NCI-H446 (cell line): Measurements from ENCODE around the gene CCER1.

ENCODE experiments used
- DNase-seq, 2 experiments: peaks; one replicate each; lab custom pipeline; 2025; lab: John Stamatoyannopoulos, UW

CCER1 gene

DNA sequence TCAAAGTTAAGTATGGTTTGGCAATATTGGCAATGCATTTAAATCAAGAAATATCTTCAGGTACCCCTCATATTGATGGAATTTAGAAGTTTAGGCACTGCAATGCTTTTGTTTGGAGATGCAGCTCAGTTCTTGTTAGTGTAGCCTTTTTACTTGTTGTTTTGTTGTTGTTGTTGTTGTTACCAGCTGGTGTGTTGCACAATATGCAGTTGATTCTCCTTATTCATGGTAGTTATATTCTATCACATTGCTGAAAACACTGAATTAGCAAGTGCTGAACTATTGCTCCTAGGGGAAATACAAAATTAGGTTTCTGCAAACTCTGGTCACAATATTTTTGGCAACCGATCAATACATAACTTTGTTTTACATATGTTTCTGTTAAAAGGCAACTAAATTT lies 34.8 kb downstream of the CCER1 start:
- DNase-seq = no peak

- no peak for DNase-seq
Measured at GRCh38 chr12:90917431-90917830, 37.5 kb downstream of the CCER1 start.

GRCh38 chr12:90916516-90916915 lies 38.5 kb downstream of the CCER1 start:
- no peak for DNase-seq

- no peak for DNase-seq
Measured at GRCh38 chr12:90915353-90915752, 39.6 kb downstream of the CCER1 start.

- DNase-seq = no peak
Measured at GRCh38 chr12:90910958-90911357, 44.0 kb downstream of the CCER1 start.

GRCh38 chr12:90909069-90909770 lies 45.8 kb downstream of the CCER1 start:
- DNase-seq = peak; percentile 41 to 70

DNA sequence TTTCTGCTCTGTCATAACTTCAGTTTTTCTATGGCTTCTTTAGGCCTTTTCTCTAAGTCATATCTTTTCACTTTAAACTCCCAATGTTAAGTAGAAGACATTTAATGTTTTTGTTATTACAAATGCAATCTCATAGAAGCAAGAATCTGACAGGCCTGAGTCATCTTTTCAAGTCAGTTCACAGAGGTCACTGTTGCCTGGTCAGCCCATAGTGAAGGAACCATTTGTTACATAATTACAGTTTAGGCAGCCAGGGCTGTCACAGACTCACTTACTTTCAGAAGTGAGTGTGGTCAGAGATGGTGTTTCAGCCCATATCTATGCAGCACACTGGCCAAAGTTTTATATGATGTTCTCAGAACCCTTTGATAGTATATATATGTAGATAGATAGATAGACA lies 46.5 kb downstream of the CCER1 start:
- no peak for DNase-seq

DNA sequence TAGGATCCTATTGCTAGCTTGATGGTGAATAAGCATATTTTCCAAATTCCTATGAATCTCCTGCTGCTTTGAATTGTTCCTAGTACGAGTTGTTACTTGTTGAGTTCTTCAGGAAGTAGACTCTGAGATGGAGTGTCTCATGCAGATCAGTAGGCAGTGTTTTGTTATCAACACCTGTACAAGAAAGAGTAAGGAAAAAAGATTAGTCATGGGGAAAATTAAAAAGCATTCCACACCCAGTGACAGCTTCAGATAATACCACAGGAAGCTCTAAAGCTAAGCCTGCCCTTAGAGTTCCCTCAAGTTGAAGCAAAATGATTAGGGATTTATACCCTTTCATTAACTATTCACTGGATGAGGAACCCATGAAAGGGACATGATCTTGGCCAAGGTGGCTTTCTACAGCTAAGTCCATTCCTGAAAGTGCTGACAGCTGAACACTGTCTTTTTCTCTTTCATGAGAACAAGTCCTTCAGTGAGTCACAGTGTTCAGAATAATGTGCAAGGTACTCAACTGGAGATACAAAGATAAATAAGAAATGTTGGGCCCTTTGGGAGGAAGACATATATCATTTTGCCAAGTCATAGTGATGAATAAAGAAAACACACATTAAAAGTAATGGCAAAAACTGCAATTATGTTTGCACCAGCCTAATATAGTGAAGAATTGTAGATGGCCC lies 49.1 kb downstream of the CCER1 start:
- DNase-seq = no peak

DNA sequence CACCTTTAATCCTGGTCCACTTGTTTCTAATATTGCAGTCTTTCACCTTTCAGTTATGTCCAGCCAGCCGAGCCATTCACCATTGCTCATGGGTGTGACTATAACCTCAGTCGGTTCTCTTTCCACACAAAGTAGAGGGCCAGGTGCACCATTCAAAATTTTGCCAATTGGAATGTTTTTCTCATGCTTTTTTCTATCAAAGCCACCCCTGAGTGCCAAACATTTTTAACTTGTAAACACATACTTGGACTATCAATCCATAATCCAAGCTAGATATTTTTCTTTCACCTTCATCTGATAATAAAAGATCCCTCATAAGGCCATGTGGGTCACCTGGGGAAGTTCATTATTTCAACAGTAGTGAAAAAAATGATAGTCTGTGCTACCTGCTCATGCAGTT lies 52.4 kb downstream of the CCER1 start:
- no peak for DNase-seq
